Mesenchymal stem cell (in vitro differentiated cells and primary cell): ENCODE results near the gene YAP1.
A peak's percentile ranks its signal among the peaks of the same experiment; 100 is the strongest.

Source experiments
- DNase-seq: peaks from one replicate; pipeline ENCODE4 v3.0.0-alpha.2; 2013
- H2AFZ ChIP-seq: one replicate; pipeline ENCODE4 v1.6.1; 2013; ENCODE audit warnings: low read depth, mild to moderate bottlenecking, control low read depth, inconsistent platforms, low read length, moderate library complexity
- H2AK5ac ChIP-seq: 2 replicates; pipeline ENCODE4 v1.6.1; 2013; ENCODE audit warnings: low read length, moderate library complexity, mild to moderate bottlenecking, inconsistent platforms; ENCODE audit not compliant: severe bottlenecking
- H2BK120ac ChIP-seq: one replicate; pipeline ENCODE4 v1.6.1; 2013; ENCODE audit warnings: low read depth, mild to moderate bottlenecking, inconsistent platforms, low read length, moderate library complexity
- H2BK12ac ChIP-seq, 2 experiments: one replicate each; pipeline ENCODE4 v1.6.1; 2013; ENCODE audit warnings: inconsistent platforms in 2 of 2, low read length in 2 of 2, mild to moderate bottlenecking in 2 of 2, moderate library complexity in 2 of 2, control low read depth in 1 of 2
- H2BK15ac ChIP-seq: one replicate; pipeline ENCODE4 v1.6.1; 2013; ENCODE audit warnings: mild to moderate bottlenecking, low read depth, inconsistent platforms; ENCODE audit not compliant: poor library complexity, severe bottlenecking
- H2BK5ac ChIP-seq: 2 replicates; pipeline ENCODE4 v1.6.1; 2013; ENCODE audit warnings: low read depth, mild to moderate bottlenecking, low read length, control low read depth, inconsistent platforms; ENCODE audit not compliant: poor library complexity, severe bottlenecking
- H3K14ac ChIP-seq, 2 experiments: one replicate each; pipeline ENCODE4 v1.6.1; 2013; ENCODE audit warnings: inconsistent platforms in 2 of 2, low read length in 2 of 2, control low read depth in 1 of 2, mild to moderate bottlenecking in 1 of 2, moderate library complexity in 1 of 2
- H3K18ac ChIP-seq, 2 experiments: one replicate each; pipeline ENCODE4 v1.6.1; 2013; ENCODE audit warnings: inconsistent platforms in 2 of 2, low read length in 2 of 2, control low read depth in 1 of 2, low read depth in 1 of 2, mild to moderate bottlenecking in 1 of 2
- H3K23ac ChIP-seq, 2 experiments: one replicate each; pipeline ENCODE4 v1.6.1; 2013; ENCODE audit warnings: inconsistent platforms in 2 of 2, low read length in 2 of 2, mild to moderate bottlenecking in 2 of 2, moderate library complexity in 2 of 2, control low read depth in 1 of 2
- H3K27ac ChIP-seq: 2 replicates; pipeline ENCODE4 v1.5.1; 2013; ENCODE audit warnings: mild to moderate bottlenecking, moderate library complexity, low read length, control low read depth, inconsistent platforms; ENCODE audit not compliant: poor library complexity, severe bottlenecking
- H3K27me3 ChIP-seq, 2 experiments: 2 replicates each; pipeline versions ENCODE4 v1.6.1 to v1.7.0; 2013; ENCODE audit warnings: low read length in 2 of 2, mild to moderate bottlenecking in 2 of 2, moderate library complexity in 2 of 2, control low read depth in 1 of 2, inconsistent platforms in 1 of 2; ENCODE audit not compliant: control insufficient read depth in 1 of 2, insufficient read depth in 1 of 2
- H3K36me3 ChIP-seq, 2 experiments: 2 replicates each; pipeline versions ENCODE4 v1.6.1 to v1.7.0; 2013; ENCODE audit warnings: low read length in 2 of 2, control low read depth in 1 of 2, inconsistent platforms in 1 of 2, low read depth in 1 of 2, mild to moderate bottlenecking in 1 of 2; ENCODE audit not compliant: insufficient read depth in 2 of 2, control insufficient read depth in 1 of 2
- H3K4ac ChIP-seq, 2 experiments: one replicate each; pipeline ENCODE4 v1.6.1; 2013; ENCODE audit warnings: inconsistent platforms in 2 of 2, low read length in 2 of 2, mild to moderate bottlenecking in 2 of 2, moderate library complexity in 2 of 2, control low read depth in 1 of 2, low read depth in 1 of 2
- H3K4me1 ChIP-seq: 2 replicates; pipeline ENCODE4 v1.6.1; 2013; ENCODE audit warnings: low read depth, low read length, control low read depth; ENCODE audit not compliant: control insufficient read depth, insufficient read depth
- H3K4me2 ChIP-seq: 2 replicates; pipeline ENCODE4 v1.6.1; 2013; ENCODE audit warnings: low read length, mild to moderate bottlenecking, inconsistent platforms; ENCODE audit not compliant: poor library complexity, severe bottlenecking
- H3K4me3 ChIP-seq, 2 experiments: 2 replicates each; pipeline versions ENCODE4 v1.5.1 to v1.7.0; 2013; ENCODE audit warnings: low read length in 2 of 2, mild to moderate bottlenecking in 2 of 2, control low read depth in 1 of 2, low read depth in 1 of 2; ENCODE audit not compliant: insufficient read depth in 1 of 2
- H3K79me1 ChIP-seq: replicated peaks from 2 replicates; pipeline ENCODE4 v1.6.1; 2013; ENCODE audit warnings: mild to moderate bottlenecking, control low read depth, low read length, inconsistent platforms; ENCODE audit not compliant: poor library complexity, severe bottlenecking
- H3K9ac ChIP-seq: 2 replicates; pipeline ENCODE4 v1.7.0; 2013; ENCODE audit warnings: mild to moderate bottlenecking, low read length, moderate library complexity
- H3K9me3 ChIP-seq: 2 replicates; pipeline ENCODE4 v1.7.0; 2013; ENCODE audit warnings: mild to moderate bottlenecking, low read length; ENCODE audit not compliant: control insufficient read depth
- H4K8ac ChIP-seq: one replicate; pipeline ENCODE4 v1.6.1; 2013; ENCODE audit warnings: inconsistent platforms, mild to moderate bottlenecking, low read length, moderate library complexity
- H4K91ac ChIP-seq: one replicate; pipeline ENCODE4 v1.6.1; 2013; ENCODE audit warnings: mild to moderate bottlenecking, low read length, inconsistent platforms
- WGBS: methylation state at CpG from one replicate; pipeline ENCODE4 v1.1.7; 2013; ENCODE audit warnings: mixed read lengths; 5-methylcytosine and 5-hydroxymethylcytosine counted together

YAP1 gene

DNA sequence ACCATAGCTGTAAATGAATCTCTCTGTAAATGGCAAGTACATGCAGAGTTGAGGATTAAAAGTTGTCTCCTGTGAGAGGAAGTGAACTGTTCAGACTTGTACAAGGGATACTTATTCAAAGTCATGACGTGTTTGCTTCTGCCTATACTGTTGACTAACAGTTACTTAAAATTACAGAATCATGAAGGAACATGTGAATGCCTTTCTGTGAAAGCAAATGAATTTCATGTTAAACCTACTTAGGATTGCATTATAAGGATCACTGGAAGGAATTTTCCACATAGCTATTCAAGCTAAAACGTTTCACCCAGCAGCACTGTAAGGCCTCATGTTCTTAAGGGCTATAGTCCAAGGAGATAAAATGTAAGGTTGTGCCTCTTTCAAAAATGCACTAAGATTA is 113.6 kb downstream of the YAP1 start:
- H3K4me1 ChIP-seq: peaks cover 10% of the 10 kb centered on the region
- peak overlapping the region; percentile 48 for H3K27ac ChIP-seq
- peaks cover 10% of the 10 kb centered on the region for H3K79me1 ChIP-seq
- H3K9ac ChIP-seq: peak overlapping the region; percentile 9
- no peak overlapping the region for H4K91ac ChIP-seq
- no peak overlapping the region for H2BK15ac ChIP-seq
- H2BK120ac ChIP-seq: no peak overlapping the region
- H3K27me3 ChIP-seq: no peaks in the 10 kb centered on the region
- peaks cover 4 to 86% of the 10 kb centered on the region in 2 experiments for H3K36me3 ChIP-seq
- no peak overlapping the region for H2AK5ac ChIP-seq
- H2BK12ac ChIP-seq: no peak overlapping the region
- no peak overlapping the region for H3K4ac ChIP-seq
- peak; percentile 84 for DNase-seq
- no peak overlapping the region for H3K18ac ChIP-seq
- H3K4me2 ChIP-seq: no peak overlapping the region
- no peak overlapping the region for H3K23ac ChIP-seq
- 57% methylated on average over 1 of the region's 2 CpGs for WGBS
- H2AFZ ChIP-seq: no peak overlapping the region
- H3K9me3 ChIP-seq: no peaks in the 10 kb centered on the region
- H2BK5ac ChIP-seq: no peak overlapping the region
- no peak overlapping the region for H3K14ac ChIP-seq
- H3K4me3 ChIP-seq: no peak overlapping the region
- H4K8ac ChIP-seq: no peak overlapping the region

DNA sequence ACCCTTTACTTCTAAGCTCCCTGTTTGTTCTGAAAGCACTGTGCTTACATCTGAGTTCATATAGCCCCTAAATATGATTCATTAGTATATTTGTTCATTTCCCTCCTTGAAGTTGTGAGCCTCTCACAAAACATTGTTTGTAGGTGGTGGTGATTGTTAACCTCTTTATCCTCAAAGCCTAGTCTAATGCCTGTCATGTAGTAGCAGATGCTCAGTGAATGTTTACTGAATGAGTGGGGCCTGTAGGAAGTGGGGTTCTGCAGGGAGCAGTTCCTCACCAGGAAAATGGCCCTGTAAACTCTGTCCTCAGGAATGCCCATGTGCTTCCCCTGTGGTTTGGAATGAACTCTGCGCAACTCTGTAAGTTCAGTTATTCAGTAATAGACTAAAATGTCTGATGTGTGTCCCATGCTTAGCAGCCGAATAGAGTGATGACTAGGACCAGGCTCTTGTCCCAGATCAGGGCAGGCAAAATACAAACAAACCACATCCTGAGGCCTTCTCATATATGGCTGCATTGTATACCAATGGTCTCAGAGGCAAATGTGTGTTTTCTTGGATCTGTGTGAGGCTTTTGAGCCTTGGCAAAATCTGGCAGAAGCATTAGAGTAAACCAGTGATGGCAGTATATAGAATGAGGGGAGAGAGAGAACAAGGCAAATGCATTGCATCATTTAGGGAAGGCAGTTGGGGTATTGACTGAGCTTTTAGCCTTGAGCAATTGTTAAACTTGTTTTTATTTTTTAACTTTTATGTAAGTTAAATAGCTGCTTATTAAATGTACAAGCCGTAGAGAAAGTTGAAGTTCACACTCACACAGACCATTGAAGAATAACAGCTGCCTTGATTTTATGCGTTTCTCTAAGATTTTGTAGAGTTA is 115.7 kb downstream of the YAP1 start:
- Histone ChIP-seq H3K4me1 (peaks cover 10% of the 10 kb centered on the region), H3K4me2 (no peak overlapping the region), H3K18ac (peak overlapping the region in 1 of 2 experiments; percentile 5), H4K8ac (no peak overlapping the region), H4K91ac (no peak overlapping the region), H2AFZ (no peak overlapping the region), H2BK120ac (no peak overlapping the region), H3K27me3 (no peaks in the 10 kb centered on the region), H3K14ac (no peak overlapping the region), H2AK5ac (no peak overlapping the region), H2BK12ac (no peak overlapping the region), H2BK5ac (no peak overlapping the region), H3K4me3 (no peak overlapping the region), H2BK15ac (no peak overlapping the region), H3K27ac (peak overlapping the region; percentile 76), H3K79me1 (peaks cover 14% of the 10 kb centered on the region), H3K36me3 (peaks cover 4 to 88% of the 10 kb centered on the region in 2 experiments), H3K9me3 (no peaks in the 10 kb centered on the region), H3K9ac (peak overlapping the region; percentile 2), H3K23ac (no peak overlapping the region), H3K4ac (no peak overlapping the region)
- WGBS: 48% methylated on average over 3 of the region's 4 CpGs
- DNase-seq: peak; percentile 96

DNA sequence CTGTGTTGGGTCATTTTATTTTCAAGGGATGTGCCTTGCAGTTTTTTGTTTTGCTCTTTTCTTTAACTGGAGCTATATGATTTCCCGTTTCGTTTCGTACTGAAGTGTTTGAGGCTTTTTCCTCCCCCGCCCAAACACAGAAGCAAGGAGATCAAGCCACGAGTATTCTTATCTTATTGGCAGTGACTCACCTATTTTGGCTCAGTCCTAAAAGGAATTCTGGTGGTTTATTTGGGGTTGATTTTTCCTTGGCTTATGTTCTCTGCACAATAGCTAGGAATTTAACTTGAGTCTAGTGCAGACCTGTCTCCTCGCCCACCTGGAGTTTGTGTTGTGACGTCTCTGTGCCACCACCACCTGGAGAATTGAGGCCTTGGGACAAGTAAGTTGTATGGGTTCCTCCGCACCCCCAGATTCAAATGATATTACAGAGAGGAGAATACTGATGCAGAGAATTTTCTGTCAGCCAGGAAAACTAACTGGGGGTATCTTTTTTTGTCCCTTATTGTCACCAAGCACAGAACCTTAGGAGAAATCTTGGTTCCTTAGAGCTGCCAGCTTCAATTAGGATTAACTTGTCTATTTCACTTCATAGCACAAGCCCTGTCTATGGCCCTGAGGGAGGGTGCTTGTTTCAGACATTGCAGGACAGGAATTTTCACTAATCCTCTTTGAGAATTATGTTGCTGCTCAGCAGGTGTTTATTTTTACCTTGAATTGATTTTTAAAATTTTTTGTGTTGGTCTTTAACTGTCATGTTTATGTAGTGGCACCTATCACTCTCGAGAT is 116.6 kb downstream of the YAP1 start:
- no peaks in the 10 kb centered on the region for H3K27me3 ChIP-seq

More for the DNA sequence above, 116.6 kb downstream of the YAP1 start:
- H3K36me3 ChIP-seq: peaks cover 4 to 90% of the 10 kb centered on the region in 2 experiments
- 73% methylated on average over 8 of the region's 9 CpGs for WGBS
- peak overlapping the region; percentile 53 for H2AK5ac ChIP-seq
- no peak overlapping the region for H3K9ac ChIP-seq
- H2BK12ac ChIP-seq: no peak overlapping the region
- peak overlapping the region; percentile 18 to 24 for H3K18ac ChIP-seq
- no peak overlapping the region for H4K91ac ChIP-seq
- no peak overlapping the region for H2BK120ac ChIP-seq
- H3K79me1 ChIP-seq: peaks cover 12% of the 10 kb centered on the region
- peaks cover 7% of the 10 kb centered on the region for H3K4me1 ChIP-seq
- peak; percentile 62 for DNase-seq
- no peak overlapping the region for H4K8ac ChIP-seq
- no peak overlapping the region for H3K14ac ChIP-seq
- H2AFZ ChIP-seq: no peak overlapping the region
- H2BK15ac ChIP-seq: no peak overlapping the region
- no peaks in the 10 kb centered on the region for H3K9me3 ChIP-seq
- peak overlapping the region in 1 of 2 experiments; percentile 43 for H3K4ac ChIP-seq
- no peak overlapping the region for H3K4me2 ChIP-seq
- peak overlapping the region; percentile 76 for H3K27ac ChIP-seq
- H3K23ac ChIP-seq: no peak overlapping the region
- H3K4me3 ChIP-seq: no peak overlapping the region
- H2BK5ac ChIP-seq: no peak overlapping the region
